Kidney (tissue), 14 donors: ENCODE results near the gene MYH9. TPM values are rescaled to one million over a fixed set of nuclear protein-coding genes. Genes with fewer than 3 reads are reported as not detected.
A peak's percentile ranks its signal among the peaks of the same experiment; 100 is the strongest.

Source experiments
- DNase-seq, 5 donors: peaks; one replicate each; pipeline ENCODE4 v3.0.0-alpha.2; 2013 to 2020
- FAIRE-seq: peaks from 2 replicates; lab custom pipeline; 2012; peaks lifted over from hg19 to GRCh38; lab: Jason Lieb, UNC
- H3K27ac ChIP-seq, 2 donors: one replicate each; pipeline ENCODE4 v1.7.0; 2013; ENCODE audit warnings: low read depth in 2 of 2, low read length in 2 of 2, inconsistent platforms in 1 of 2
- H3K27me3 ChIP-seq: one replicate; pipeline ENCODE4 v1.7.1; 2013; ENCODE audit warnings: low read length, inconsistent platforms; ENCODE audit not compliant: control insufficient read depth, insufficient read depth
- H3K36me3 ChIP-seq, 3 donors: one replicate each; pipeline versions ENCODE4 v1.7.0 to v1.7.1; 2013; ENCODE audit warnings: low read length in 3 of 3, control low read depth in 1 of 3, inconsistent platforms in 1 of 3; ENCODE audit not compliant: insufficient read depth in 3 of 3, control insufficient read depth in 2 of 3
- H3K4me1 ChIP-seq, 3 donors: one replicate each; pipeline versions ENCODE4 v1.7.0 to v1.7.1; 2013; ENCODE audit warnings: low read length in 3 of 3, inconsistent platforms in 1 of 3, low read depth in 1 of 3; ENCODE audit not compliant: control insufficient read depth in 2 of 3, insufficient read depth in 2 of 3
- H3K4me3 ChIP-seq, 3 donors: one replicate each; pipeline versions ENCODE4 v1.7.0 to v1.8.1; 2013; ENCODE audit warnings: low read length in 3 of 3, control low read depth in 1 of 3, inconsistent platforms in 1 of 3
- H3K9ac ChIP-seq, 3 donors: one replicate each; pipeline versions ENCODE4 v1.7.0 to v1.7.1; 2013; ENCODE audit warnings: low read length in 3 of 3, control low read depth in 1 of 3, inconsistent platforms in 1 of 3
- H3K9me3 ChIP-seq, 3 donors: one replicate each; pipeline versions ENCODE4 v1.7.0 to v1.7.1; 2013; ENCODE audit warnings: low read length in 3 of 3, control low read depth in 1 of 3, inconsistent platforms in 1 of 3; ENCODE audit not compliant: control insufficient read depth in 2 of 3, insufficient read depth in 1 of 3
- CTCF ChIP-seq: IDR thresholded peaks from 3 replicates; pipeline ENCODE4 v1.5.1; 2012; ENCODE audit warnings: mild to moderate bottlenecking, moderate library complexity, borderline replicate concordance; ENCODE audit not compliant: insufficient read depth; ENCODE audit errors: extremely low read depth
- intact Hi-C: fragments of 100-400 bp; cut with DNase I; formaldehyde crosslinking; loops from one replicate; pipeline ENCODE4 v1.11.1; 2022
- polyA plus RNA-seq: library from polyadenylated mRNA; stranded (reverse); fragments of 350-450 nt; fragmentation: Illumina TruSeq; extraction: RNeasy Lipid Tissue Mini Kit (QIAGEN cat#74804); gene quantifications from one replicate; pipeline ENCODE4 v1.2.3, GENCODE V29; 2014; ENCODE audit warnings: low read depth, low replicate concordance; ENCODE audit not compliant: insufficient read depth
- total RNA-seq: library from RNA; stranded (reverse); fragmentation: NEBNext Ultra II Directional; extraction: Animal tissue kit (Norgen Biotek cat#: 25700); gene quantifications from one replicate; pipeline ENCODE4 v1.2.1, GENCODE V29; 2021
- donor health status: control.
- donor health status: control.
- donor health status: control.
- donor health status: control.
- donor health status: control.
- donor health status: DM: yes; HTN: yes; CAD: no.
- donor health status: Normal renal cell carcinoma (clear cell type).

The MYH9 gene
- total and polyA plus RNA-seq, 2 donors from 2014 or later: 85.2 to 655 TPM

GRCh38 chr22:36330127-36330526 is 57.6 kb downstream of the MYH9 start:
- Histone ChIP-seq H3K4me3 (no peak overlapping the region), H3K4me1 (peaks cover 14 to 96% (median 93%) of the 10 kb centered on the region in 3 donors), H3K9ac (peak overlapping the region in 1 of 3 donors; percentile 85), H3K9me3 (no peaks in the 10 kb centered on the region), H3K27ac (peak overlapping the region; percentile 95 to 97), H3K27me3 (no peaks in the 10 kb centered on the region), H3K36me3 (peaks cover 13 to 47% (median 18%) of the 10 kb centered on the region in 3 donors)
- no peak for TF ChIP-seq CTCF
- FAIRE-seq: no peak
- DNase-seq: no peak
- intact Hi-C loops: no loop called here

GRCh38 chr22:36329254-36330078 is 58.3 kb downstream of the MYH9 start:
- H3K36me3 ChIP-seq: peaks cover 12 to 46% (median 13%) of the 10 kb centered on the region in 3 donors

GRCh38 chr22:36328635-36329253 is 59.0 kb downstream of the MYH9 start:
- no peaks in the 10 kb centered on the region for H3K27me3 ChIP-seq
- H3K9me3 ChIP-seq: no peaks in the 10 kb centered on the region
- H3K4me1 ChIP-seq: peaks cover 14 to 96% (median 94%) of the 10 kb centered on the region in 3 donors
- H3K36me3 ChIP-seq: peaks cover 9 to 47% (median 13%) of the 10 kb centered on the region in 3 donors
- intact Hi-C loops: no loop called here
- FAIRE-seq (no peak), DNase-seq (peak; percentile 77 to 95 (median 85))
- H3K27ac ChIP-seq: peak overlapping the region; percentile 95 to 97
- TF ChIP-seq CTCF: no peak
- H3K4me3 ChIP-seq: peak overlapping the region in 1 of 3 donors; percentile 17
- H3K9ac ChIP-seq: peak overlapping the region in 2 of 3 donors; percentile 67 to 85

More at GRCh38 chr22:36329254-36330078, 58.3 kb downstream of the MYH9 start:
- peak; percentile 83 to 95 (median 92) for DNase-seq
- H3K27ac ChIP-seq: peak overlapping the region; percentile 95 to 97
- FAIRE-seq: no peak
- H3K9me3 ChIP-seq: no peaks in the 10 kb centered on the region
- H3K4me3 ChIP-seq: peak overlapping the region in 2 of 3 donors; percentile 6 to 12
- intact Hi-C loops: no loop called here
- TF ChIP-seq CTCF: no peak
- peaks cover 14 to 95% (median 95%) of the 10 kb centered on the region in 3 donors for H3K4me1 ChIP-seq
- H3K9ac ChIP-seq: peak overlapping the region in 2 of 3 donors; percentile 56 to 85
- no peaks in the 10 kb centered on the region for H3K27me3 ChIP-seq
